ENCODE data around the gene CREB5. TPM values are rescaled to one million over a fixed set of nuclear protein-coding genes. Genes with fewer than 3 reads are reported as not detected.
"Not testable (repeated sequence)": the region's sequence is repeated elsewhere in the genome, so short reads cannot be mapped to it uniquely, and the experiment has no call there.

Gene CREB5
- polyA plus RNA-seq, 1 donor from 2014 or later = 3.7 TPM

- Histone ChIP-seq H3F3A (ENCODE audit: insufficient read depth, low read length, poor library complexity, severe bottlenecking) (no peaks in the 10 kb centered on the region), H3K27me3 (ENCODE audit: insufficient read depth, low read depth, low read length) (no peaks in the 10 kb centered on the region), H3K9me3 (ENCODE audit: low read length) (no peaks in the 10 kb centered on the region), H4K20me1 (ENCODE audit: insufficient read depth) (no peaks in the 10 kb centered on the region), H2AFZ (ENCODE audit: low read depth, low read length) (no peak overlapping the region), H3K4me3 (ENCODE audit: low read length) (no peak overlapping the region), H3K9me2 (ENCODE audit: insufficient read depth, low read length) (no peaks in the 10 kb centered on the region), H3K27ac (ENCODE audit: low read length) (no peak overlapping the region), H3K79me2 (replicated peaks; ENCODE audit: insufficient read depth, low read length) (no peaks in the 10 kb centered on the region), H3K36me3 (ENCODE audit: insufficient read depth, low read length) (no peaks in the 10 kb centered on the region), H3K9ac (ENCODE audit: low read length) (no peak overlapping the region), H3K4me2 (ENCODE audit: low read length) (no peak overlapping the region)
- TF ChIP-seq POLR2AphosphoS5 (IDR thresholded peaks at IDR 0.05) (no peak), TAF1 (IDR thresholded peaks at IDR 0.05; ENCODE audit: low read depth) (no peak), EZH2 (IDR thresholded peaks at IDR 0.05; ENCODE audit: borderline replicate concordance, insufficient read depth, low read length, poor library complexity, severe bottlenecking) (no peak), EP300 (conservative IDR thresholded peaks at IDR 0.05; ENCODE audit: poor library complexity, severe bottlenecking) (no peak)
Observed at GRCh38 chr7:28596245-28596935, 184.1 kb downstream of the CREB5 start.

GRCh38 chr7:28597284-28597683, 185.0 kb downstream of the CREB5 start:
- no peak overlapping the region for H3K4me3 ChIP-seq (ENCODE audit: low read length)
- H3K27me3 ChIP-seq (ENCODE audit: insufficient read depth, low read depth, low read length) = no peaks in the 10 kb centered on the region
- H3F3A ChIP-seq (ENCODE audit: insufficient read depth, low read length, poor library complexity, severe bottlenecking) = no peaks in the 10 kb centered on the region
- no peaks in the 10 kb centered on the region for H3K79me2 ChIP-seq (replicated peaks; ENCODE audit: insufficient read depth, low read length)
- no peak overlapping the region for H2AFZ ChIP-seq (ENCODE audit: low read depth, low read length)
- peaks cover under 1% of the 10 kb centered on the region for H3K9me3 ChIP-seq (ENCODE audit: low read length)
- no peaks in the 10 kb centered on the region for H4K20me1 ChIP-seq (ENCODE audit: insufficient read depth)
- H3K4me2 ChIP-seq (ENCODE audit: low read length) = no peak overlapping the region
- H3K36me3 ChIP-seq (ENCODE audit: insufficient read depth, low read length) = no peaks in the 10 kb centered on the region
- no peaks in the 10 kb centered on the region for H3K9me2 ChIP-seq (ENCODE audit: insufficient read depth, low read length)
- no peak overlapping the region for H3K27ac ChIP-seq (ENCODE audit: low read length)
- TF ChIP-seq POLR2AphosphoS5 (IDR thresholded peaks at IDR 0.05) = no peak
- no peak for TF ChIP-seq TAF1 (IDR thresholded peaks at IDR 0.05; ENCODE audit: low read depth)
- no peak for TF ChIP-seq EP300 (conservative IDR thresholded peaks at IDR 0.05; ENCODE audit: poor library complexity, severe bottlenecking)
- no peak for TF ChIP-seq RAD21 (conservative IDR thresholded peaks at IDR 0.05)
- TF ChIP-seq, protein P1, sequence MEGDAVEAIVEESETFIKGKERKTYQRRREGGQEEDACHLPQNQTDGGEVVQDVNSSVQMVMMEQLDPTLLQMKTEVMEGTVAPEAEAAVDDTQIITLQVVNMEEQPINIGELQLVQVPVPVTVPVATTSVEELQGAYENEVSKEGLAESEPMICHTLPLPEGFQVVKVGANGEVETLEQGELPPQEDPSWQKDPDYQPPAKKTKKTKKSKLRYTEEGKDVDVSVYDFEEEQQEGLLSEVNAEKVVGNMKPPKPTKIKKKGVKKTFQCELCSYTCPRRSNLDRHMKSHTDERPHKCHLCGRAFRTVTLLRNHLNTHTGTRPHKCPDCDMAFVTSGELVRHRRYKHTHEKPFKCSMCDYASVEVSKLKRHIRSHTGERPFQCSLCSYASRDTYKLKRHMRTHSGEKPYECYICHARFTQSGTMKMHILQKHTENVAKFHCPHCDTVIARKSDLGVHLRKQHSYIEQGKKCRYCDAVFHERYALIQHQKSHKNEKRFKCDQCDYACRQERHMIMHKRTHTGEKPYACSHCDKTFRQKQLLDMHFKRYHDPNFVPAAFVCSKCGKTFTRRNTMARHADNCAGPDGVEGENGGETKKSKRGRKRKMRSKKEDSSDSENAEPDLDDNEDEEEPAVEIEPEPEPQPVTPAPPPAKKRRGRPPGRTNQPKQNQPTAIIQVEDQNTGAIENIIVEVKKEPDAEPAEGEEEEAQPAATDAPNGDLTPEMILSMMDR (IDR thresholded peaks at IDR 0.05; ENCODE audit: poor library complexity, severe bottlenecking) = no peak
- no peak for TF ChIP-seq EZH2 (IDR thresholded peaks at IDR 0.05; ENCODE audit: borderline replicate concordance, insufficient read depth, low read length, poor library complexity, severe bottlenecking)
- no peak for TF ChIP-seq SMC3 (conservative IDR thresholded peaks at IDR 0.05; ENCODE audit: poor library complexity)
- no peak for TF ChIP-seq MXI1 (conservative IDR thresholded peaks at IDR 0.05; ENCODE audit: poor library complexity, severe bottlenecking)
- TF ChIP-seq, protein P2, sequence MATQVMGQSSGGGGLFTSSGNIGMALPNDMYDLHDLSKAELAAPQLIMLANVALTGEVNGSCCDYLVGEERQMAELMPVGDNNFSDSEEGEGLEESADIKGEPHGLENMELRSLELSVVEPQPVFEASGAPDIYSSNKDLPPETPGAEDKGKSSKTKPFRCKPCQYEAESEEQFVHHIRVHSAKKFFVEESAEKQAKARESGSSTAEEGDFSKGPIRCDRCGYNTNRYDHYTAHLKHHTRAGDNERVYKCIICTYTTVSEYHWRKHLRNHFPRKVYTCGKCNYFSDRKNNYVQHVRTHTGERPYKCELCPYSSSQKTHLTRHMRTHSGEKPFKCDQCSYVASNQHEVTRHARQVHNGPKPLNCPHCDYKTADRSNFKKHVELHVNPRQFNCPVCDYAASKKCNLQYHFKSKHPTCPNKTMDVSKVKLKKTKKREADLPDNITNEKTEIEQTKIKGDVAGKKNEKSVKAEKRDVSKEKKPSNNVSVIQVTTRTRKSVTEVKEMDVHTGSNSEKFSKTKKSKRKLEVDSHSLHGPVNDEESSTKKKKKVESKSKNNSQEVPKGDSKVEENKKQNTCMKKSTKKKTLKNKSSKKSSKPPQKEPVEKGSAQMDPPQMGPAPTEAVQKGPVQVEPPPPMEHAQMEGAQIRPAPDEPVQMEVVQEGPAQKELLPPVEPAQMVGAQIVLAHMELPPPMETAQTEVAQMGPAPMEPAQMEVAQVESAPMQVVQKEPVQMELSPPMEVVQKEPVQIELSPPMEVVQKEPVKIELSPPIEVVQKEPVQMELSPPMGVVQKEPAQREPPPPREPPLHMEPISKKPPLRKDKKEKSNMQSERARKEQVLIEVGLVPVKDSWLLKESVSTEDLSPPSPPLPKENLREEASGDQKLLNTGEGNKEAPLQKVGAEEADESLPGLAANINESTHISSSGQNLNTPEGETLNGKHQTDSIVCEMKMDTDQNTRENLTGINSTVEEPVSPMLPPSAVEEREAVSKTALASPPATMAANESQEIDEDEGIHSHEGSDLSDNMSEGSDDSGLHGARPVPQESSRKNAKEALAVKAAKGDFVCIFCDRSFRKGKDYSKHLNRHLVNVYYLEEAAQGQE (IDR thresholded peaks at IDR 0.05; ENCODE audit: borderline replicate concordance) = no peak
- H3K9ac ChIP-seq (ENCODE audit: low read length) = no peak overlapping the region

GRCh38 chr7:28598037-28598436, 185.7 kb downstream of the CREB5 start:
- H3K4me3 ChIP-seq (ENCODE audit: low read length); H4K20me1 ChIP-seq (ENCODE audit: insufficient read depth); H3K36me3 ChIP-seq (ENCODE audit: insufficient read depth, low read length); H3K27me3 ChIP-seq (ENCODE audit: insufficient read depth, low read depth, low read length); H2AFZ ChIP-seq (ENCODE audit: low read depth, low read length); H3K9me2 ChIP-seq (ENCODE audit: insufficient read depth, low read length); H3F3A ChIP-seq (ENCODE audit: insufficient read depth, low read length, poor library complexity, severe bottlenecking); H3K9me3 ChIP-seq (ENCODE audit: low read length); H3K27ac ChIP-seq (ENCODE audit: low read length); H3K79me2 ChIP-seq (replicated peaks; ENCODE audit: insufficient read depth, low read length); H3K9ac ChIP-seq (ENCODE audit: low read length); H3K4me2 ChIP-seq (ENCODE audit: low read length): not testable (repeated sequence)
